Measurements from ENCODE around the gene KLF5. TPM values are rescaled to one million over a fixed set of nuclear protein-coding genes. Genes with fewer than 3 reads are reported as not detected.

Gene KLF5
- 23.0 and 26.4 TPM in 2 replicates for total RNA-seq

DNA sequence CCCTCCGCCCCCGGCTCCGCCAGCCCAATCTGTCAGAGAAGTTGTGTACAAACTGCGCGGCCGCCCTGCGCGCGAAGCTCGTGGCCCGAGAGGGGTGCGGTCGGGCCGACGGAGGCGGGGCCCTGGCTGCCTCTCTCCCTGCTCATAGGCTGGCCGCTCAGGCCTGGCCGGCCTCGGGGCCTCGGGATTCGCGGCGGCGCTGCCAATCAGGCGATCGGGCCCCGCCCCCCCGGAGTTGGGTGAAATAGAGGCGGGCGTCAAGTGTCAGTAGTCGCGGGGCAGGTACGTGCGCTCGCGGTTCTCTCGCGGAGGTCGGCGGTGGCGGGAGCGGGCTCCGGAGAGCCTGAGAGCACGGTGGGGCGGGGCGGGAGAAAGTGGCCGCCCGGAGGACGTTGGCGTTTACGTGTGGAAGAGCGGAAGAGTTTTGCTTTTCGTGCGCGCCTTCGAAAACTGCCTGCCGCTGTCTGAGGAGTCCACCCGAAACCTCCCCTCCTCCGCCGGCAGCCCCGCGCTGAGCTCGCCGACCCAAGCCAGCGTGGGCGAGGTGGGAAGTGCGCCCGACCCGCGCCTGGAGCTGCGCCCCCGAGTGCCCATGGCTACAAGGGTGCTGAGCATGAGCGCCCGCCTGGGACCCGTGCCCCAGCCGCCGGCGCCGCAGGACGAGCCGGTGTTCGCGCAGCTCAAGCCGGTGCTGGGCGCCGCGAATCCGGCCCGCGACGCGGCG lies at the start of gene KLF5:
TSS of gene KLF5 (plus strand) at position 270 of the 724 bp plus-strand sequence. CDS start at position 593, 323 bp downstream.
- DNase-seq (ENCODE audit: low read depth) = peak; percentile 71
- TF ChIP-seq, protein P1, sequence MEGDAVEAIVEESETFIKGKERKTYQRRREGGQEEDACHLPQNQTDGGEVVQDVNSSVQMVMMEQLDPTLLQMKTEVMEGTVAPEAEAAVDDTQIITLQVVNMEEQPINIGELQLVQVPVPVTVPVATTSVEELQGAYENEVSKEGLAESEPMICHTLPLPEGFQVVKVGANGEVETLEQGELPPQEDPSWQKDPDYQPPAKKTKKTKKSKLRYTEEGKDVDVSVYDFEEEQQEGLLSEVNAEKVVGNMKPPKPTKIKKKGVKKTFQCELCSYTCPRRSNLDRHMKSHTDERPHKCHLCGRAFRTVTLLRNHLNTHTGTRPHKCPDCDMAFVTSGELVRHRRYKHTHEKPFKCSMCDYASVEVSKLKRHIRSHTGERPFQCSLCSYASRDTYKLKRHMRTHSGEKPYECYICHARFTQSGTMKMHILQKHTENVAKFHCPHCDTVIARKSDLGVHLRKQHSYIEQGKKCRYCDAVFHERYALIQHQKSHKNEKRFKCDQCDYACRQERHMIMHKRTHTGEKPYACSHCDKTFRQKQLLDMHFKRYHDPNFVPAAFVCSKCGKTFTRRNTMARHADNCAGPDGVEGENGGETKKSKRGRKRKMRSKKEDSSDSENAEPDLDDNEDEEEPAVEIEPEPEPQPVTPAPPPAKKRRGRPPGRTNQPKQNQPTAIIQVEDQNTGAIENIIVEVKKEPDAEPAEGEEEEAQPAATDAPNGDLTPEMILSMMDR (IDR thresholded peaks at IDR 0.05; ENCODE audit: insufficient read depth, low read length, poor library complexity, severe bottlenecking) = no peak
- Histone ChIP-seq H3K4me3 (ENCODE audit: low read depth, low read length) (peak within 1 kb of the TSS; percentile 96), H3K36me3 (ENCODE audit: control insufficient read depth, insufficient read depth, low read length) (no peaks in the 10 kb centered on the region), H3K27me3 (ENCODE audit: control insufficient read depth, insufficient read depth, low read length) (no peaks in the 10 kb centered on the region)

DNA sequence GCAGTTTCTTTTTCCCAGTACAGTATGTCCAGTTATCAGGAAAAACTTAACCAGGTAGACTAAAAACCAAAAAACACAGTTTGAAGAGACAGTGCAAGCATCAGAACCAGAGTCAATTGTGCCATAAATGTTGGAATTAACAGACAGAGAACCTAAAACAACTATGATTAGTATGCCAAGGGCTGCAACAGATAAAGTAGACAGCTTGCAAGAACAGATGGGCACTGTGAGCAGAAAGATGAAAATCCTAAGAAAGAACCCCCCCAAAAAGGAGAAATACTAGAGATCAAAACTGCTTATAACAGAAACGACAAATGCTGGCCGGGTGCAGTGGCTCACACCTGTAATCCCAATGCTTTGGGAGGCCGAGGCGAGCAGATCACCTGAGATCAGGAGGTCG lies 47.1 kb upstream of the KLF5 start:
- Histone ChIP-seq H3K4me3 (ENCODE audit: low read depth, low read length) (no peak overlapping the region), H3K36me3 (ENCODE audit: control insufficient read depth, insufficient read depth, low read length) (no peaks in the 10 kb centered on the region), H3K27me3 (ENCODE audit: control insufficient read depth, insufficient read depth, low read length) (no peaks in the 10 kb centered on the region)
- TF ChIP-seq, protein P1 (IDR thresholded peaks at IDR 0.05; ENCODE audit: insufficient read depth, low read length, poor library complexity, severe bottlenecking) = no peak
- DNase-seq (ENCODE audit: low read depth) = no peak

DNA sequence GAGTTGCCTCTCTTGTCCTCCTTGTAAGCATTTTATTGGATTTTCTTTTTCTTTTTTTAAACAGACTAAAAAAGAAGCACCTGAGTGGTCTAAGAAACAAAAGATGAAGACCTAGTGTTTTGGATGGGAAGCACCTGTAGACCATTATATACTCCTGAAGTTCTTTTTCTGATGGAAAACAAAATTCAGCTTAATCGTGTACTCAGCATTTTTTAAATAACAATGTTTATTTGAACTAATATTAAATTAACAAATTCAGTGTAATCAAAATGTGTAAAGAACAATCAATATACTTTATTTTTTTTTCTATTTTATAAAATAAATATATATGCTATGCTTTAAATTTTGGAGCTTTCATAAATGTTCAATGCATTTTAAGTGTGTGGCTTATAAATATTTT lies 43.0 kb upstream of the KLF5 start:
- Histone ChIP-seq H3K27me3 (ENCODE audit: control insufficient read depth, insufficient read depth, low read length) (no peaks in the 10 kb centered on the region), H3K36me3 (ENCODE audit: control insufficient read depth, insufficient read depth, low read length) (no peaks in the 10 kb centered on the region), H3K4me3 (ENCODE audit: low read depth, low read length) (no peak overlapping the region)
- TF ChIP-seq, protein P1 (IDR thresholded peaks at IDR 0.05; ENCODE audit: insufficient read depth, low read length, poor library complexity, severe bottlenecking) = no peak
- DNase-seq (ENCODE audit: low read depth) = no peak

DNA sequence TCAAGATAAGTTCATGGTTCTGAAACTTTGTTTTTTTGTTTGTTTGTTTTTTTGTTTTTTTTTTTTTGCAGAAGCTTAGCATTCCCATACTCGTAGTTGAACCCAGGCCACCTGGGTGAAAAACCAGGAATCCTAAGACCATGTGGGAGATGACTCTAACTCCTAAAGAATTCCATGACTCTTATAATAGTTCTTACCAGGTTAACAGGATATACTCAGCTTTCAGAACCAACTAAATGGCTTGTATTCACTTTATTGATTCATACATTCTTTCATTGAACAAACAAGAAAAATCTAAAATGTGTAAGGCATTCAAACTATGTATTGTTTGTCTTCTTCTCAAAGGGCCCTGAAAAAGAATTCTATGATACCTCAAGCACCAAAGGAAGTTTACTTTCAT lies 40.5 kb upstream of the KLF5 start:
- Histone ChIP-seq H3K36me3 (ENCODE audit: control insufficient read depth, insufficient read depth, low read length) (no peaks in the 10 kb centered on the region), H3K27me3 (ENCODE audit: control insufficient read depth, insufficient read depth, low read length) (no peaks in the 10 kb centered on the region), H3K4me3 (ENCODE audit: low read depth, low read length) (no peak overlapping the region)
- TF ChIP-seq, protein P1 (IDR thresholded peaks at IDR 0.05; ENCODE audit: insufficient read depth, low read length, poor library complexity, severe bottlenecking) = no peak
- DNase-seq (ENCODE audit: low read depth) = no peak

DNA sequence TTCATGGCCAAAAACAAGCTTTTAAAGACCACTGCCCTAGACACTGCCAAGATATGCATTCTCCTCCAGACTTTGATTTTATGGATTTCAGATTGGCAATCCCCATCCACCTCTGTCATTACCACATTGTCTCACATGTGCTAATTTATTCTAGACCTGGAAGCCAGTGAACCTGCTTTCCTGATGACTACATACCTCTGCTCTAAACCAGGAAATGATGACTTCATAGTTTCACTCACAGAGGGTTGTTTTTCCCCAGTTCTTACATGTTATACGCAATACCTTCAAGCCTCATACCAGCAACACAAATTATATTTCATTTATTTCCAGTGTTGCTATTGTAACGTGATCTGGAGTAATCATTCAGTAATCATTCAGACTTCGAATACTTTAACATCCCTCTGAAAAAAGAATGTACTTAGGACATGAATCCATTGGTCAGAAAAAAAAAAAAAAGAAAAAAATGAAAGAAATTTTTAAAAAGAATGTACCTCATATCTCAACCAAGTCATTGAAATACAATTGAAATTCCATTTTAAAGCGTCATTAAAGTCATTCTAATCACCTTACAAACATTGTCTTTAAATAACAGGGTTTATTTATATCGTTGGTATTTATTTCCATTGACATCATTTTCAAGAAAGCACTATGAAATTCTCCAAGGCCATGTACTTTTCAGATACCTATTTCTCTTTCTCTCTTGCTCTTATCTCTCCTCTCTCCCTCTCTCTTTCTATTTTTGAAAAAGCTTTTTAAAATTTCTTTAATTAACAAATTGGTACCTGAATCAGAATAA lies 33.4 kb upstream of the KLF5 start:
- Histone ChIP-seq H3K4me3 (ENCODE audit: low read depth, low read length) (no peak overlapping the region), H3K27me3 (ENCODE audit: control insufficient read depth, insufficient read depth, low read length) (no peaks in the 10 kb centered on the region), H3K36me3 (ENCODE audit: control insufficient read depth, insufficient read depth, low read length) (no peaks in the 10 kb centered on the region)
- TF ChIP-seq, protein P1 (IDR thresholded peaks at IDR 0.05; ENCODE audit: insufficient read depth, low read length, poor library complexity, severe bottlenecking) = no peak
- peak; percentile 41 for DNase-seq (ENCODE audit: low read depth)
